Esophagus muscularis mucosa (tissue), 4 donors: Measurements from ENCODE around the gene PLCH2. TPM values are rescaled to one million over a fixed set of nuclear protein-coding genes. Genes with fewer than 3 reads are reported as not detected.
"Not testable (repeated sequence)": the region's sequence is repeated elsewhere in the genome, so short reads cannot be mapped to it uniquely, and the experiment has no call there.

Experiments used
- DNase-seq: peaks from one replicate; pipeline ENCODE4 v3.0.0-alpha.2; 2017; ENCODE audit errors: extremely low spot score
- H3K27ac ChIP-seq, 4 donors: fragments of 200-600 bp; sonication (generic); replicated peaks in 1 of 4; 1 replicate in 3 of 4; 2 replicates in 1 of 4; pipeline ENCODE4 v1.5.1; 2016 to 2019; ENCODE audit warnings: mild to moderate bottlenecking in 1 of 4
- H3K27me3 ChIP-seq, 4 donors: fragments of 200-600 bp; sonication (generic); one replicate each; pipeline versions ENCODE4 v1.5.1 to v1.6.0; 2016 to 2019
- H3K36me3 ChIP-seq, 4 donors: fragments of 200-600 bp; sonication (generic); one replicate each; pipeline ENCODE4 v1.5.1; 2016 to 2019
- H3K4me1 ChIP-seq, 4 donors: fragments of 200-600 bp; sonication (generic); one replicate each; pipeline ENCODE4 v1.5.1; 2016 to 2019
- H3K4me3 ChIP-seq, 4 donors: fragments of 200-600 bp; sonication (generic); 1 replicate in 2 of 4; 2 replicates in 2 of 4; pipeline ENCODE4 v1.5.1; 2016 to 2019; ENCODE audit warnings: mild to moderate bottlenecking in 4 of 4, moderate library complexity in 1 of 4
- H3K9me3 ChIP-seq, 4 donors: fragments of 200-600 bp; sonication (generic); 1 replicate in 3 of 4; 2 replicates in 1 of 4; pipeline ENCODE4 v1.5.1; 2016 to 2019
- EP300 ChIP-seq: sonication (generic); formaldehyde crosslinking; IDR thresholded peaks from one replicate; pipeline ENCODE4 v1.6.1; 2017; ENCODE audit warnings: antibody characterized with exemption
- POLR2A ChIP-seq: fragments of 450-650 bp; IDR thresholded peaks from one replicate; pipeline ENCODE4 v1.6.1; 2017; ENCODE audit warnings: antibody characterized with exemption, moderate library complexity, mild to moderate bottlenecking, low read depth
- POLR2AphosphoS5 ChIP-seq, 2 donors: sonication (generic); formaldehyde crosslinking; IDR thresholded peaks; one replicate each; pipeline ENCODE4 v1.6.1; 2017; ENCODE audit warnings: antibody characterized with exemption in 2 of 2
- WGBS: methylation state at CpG from one replicate; pipeline ENCODE4 v1.1.5; 2018; 5-methylcytosine and 5-hydroxymethylcytosine counted together
- intact Hi-C: fragments of 100-400 bp; cut with DNase I; formaldehyde crosslinking; loops from one replicate; pipeline ENCODE4 v1.15.1; 2023
- total RNA-seq, 4 donors: library from RNA; depleted of rRNA; stranded (reverse); fragments of >200 nt; gene quantifications; one replicate each; pipeline versions ENCODE4 v1.1.0 to v1.2.1, GENCODE V29; 2016
- TF ChIP-seq, protein P1 (sequence below), 3 experiments: fragments of 200-600 bp in 2 of 3; fragments of 450-650 bp in 1 of 3; sonication (generic) in 2 of 3; IDR thresholded peaks; one replicate each; pipeline ENCODE4 v1.5.1; 2017 to 2019; ENCODE audit warnings: antibody characterized with exemption in 3 of 3, mild to moderate bottlenecking in 2 of 3, moderate library complexity in 1 of 3

Gene PLCH2
- total RNA-seq, 4 donors from 2014 or later: 0.06 to 0.42 (median 0.26) TPM

GRCh38 chr1:2455757-2456156, 20.3 kb upstream of the PLCH2 start:
- intact Hi-C loops: no loop called here
- DNase-seq: no peak
- TF ChIP-seq, protein P1, sequence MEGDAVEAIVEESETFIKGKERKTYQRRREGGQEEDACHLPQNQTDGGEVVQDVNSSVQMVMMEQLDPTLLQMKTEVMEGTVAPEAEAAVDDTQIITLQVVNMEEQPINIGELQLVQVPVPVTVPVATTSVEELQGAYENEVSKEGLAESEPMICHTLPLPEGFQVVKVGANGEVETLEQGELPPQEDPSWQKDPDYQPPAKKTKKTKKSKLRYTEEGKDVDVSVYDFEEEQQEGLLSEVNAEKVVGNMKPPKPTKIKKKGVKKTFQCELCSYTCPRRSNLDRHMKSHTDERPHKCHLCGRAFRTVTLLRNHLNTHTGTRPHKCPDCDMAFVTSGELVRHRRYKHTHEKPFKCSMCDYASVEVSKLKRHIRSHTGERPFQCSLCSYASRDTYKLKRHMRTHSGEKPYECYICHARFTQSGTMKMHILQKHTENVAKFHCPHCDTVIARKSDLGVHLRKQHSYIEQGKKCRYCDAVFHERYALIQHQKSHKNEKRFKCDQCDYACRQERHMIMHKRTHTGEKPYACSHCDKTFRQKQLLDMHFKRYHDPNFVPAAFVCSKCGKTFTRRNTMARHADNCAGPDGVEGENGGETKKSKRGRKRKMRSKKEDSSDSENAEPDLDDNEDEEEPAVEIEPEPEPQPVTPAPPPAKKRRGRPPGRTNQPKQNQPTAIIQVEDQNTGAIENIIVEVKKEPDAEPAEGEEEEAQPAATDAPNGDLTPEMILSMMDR (IDR thresholded peaks at IDR 0.05): no peak
- no peak for TF ChIP-seq EP300
- TF ChIP-seq POLR2A: no peak
- TF ChIP-seq POLR2AphosphoS5 (IDR thresholded peaks at IDR 0.05): no peak
- 74% methylated on average over 21 of the region's 21 CpGs for whole genome bisulfite sequencing
- Histone ChIP-seq H3K9me3 (no peaks in the 10 kb centered on the region), H3K4me1 (peaks cover 0 to 5% (median 2%) of the 10 kb centered on the region in 4 donors), H3K27me3 (peaks cover 0 to 95% (median 12%) of the 10 kb centered on the region in 4 donors), H3K4me3 (no peak overlapping the region), H3K36me3 (no peaks in the 10 kb centered on the region), H3K27ac (no peak overlapping the region)

GRCh38 chr1:2457444-2457843, 18.6 kb upstream of the PLCH2 start:
- H3K27me3 ChIP-seq: peaks cover 0 to 95% (median 12%) of the 10 kb centered on the region in 4 donors
- no peaks in the 10 kb centered on the region for H3K36me3 ChIP-seq
- no peak for DNase-seq
- H3K9me3 ChIP-seq: no peaks in the 10 kb centered on the region
- intact Hi-C loops: no loop called here
- TF ChIP-seq EP300 (no peak), POLR2AphosphoS5 (IDR thresholded peaks at IDR 0.05) (no peak), POLR2A (no peak)
- TF ChIP-seq, protein P1 (IDR thresholded peaks at IDR 0.05): no peak
- no peak overlapping the region for H3K27ac ChIP-seq
- 69% methylated on average over 7 of the region's 17 CpGs for WGBS
- peaks cover 0 to 5% (median 2%) of the 10 kb centered on the region in 4 donors for H3K4me1 ChIP-seq
- no peak overlapping the region for H3K4me3 ChIP-seq

DNA sequence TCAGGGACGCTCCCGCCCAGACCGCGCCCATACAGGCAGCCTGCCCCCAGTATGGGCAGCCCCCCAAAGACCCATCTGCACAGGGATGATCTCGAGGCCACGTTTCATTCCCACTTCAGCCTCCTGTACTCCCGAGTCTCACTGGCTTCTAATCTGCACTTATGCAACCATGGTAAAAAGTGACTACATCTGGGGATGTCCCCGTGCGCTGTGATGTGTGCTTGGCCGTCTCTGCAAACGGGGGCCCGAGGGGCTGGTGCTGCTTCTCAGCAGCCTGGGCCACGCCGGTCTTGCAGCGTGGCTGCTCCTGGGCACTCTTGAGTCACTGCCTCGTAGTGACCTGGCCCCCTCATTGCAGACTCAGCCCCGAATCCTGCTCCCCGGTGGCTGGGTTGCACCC, 17.4 kb upstream of the PLCH2 start:
- intact Hi-C loops: no loop called here
- no peaks in the 10 kb centered on the region for H3K9me3 ChIP-seq
- H3K4me3 ChIP-seq: no peak overlapping the region
- no peaks in the 10 kb centered on the region for H3K36me3 ChIP-seq
- no peak for DNase-seq
- WGBS: 84% methylated on average over 18 of the region's 18 CpGs
- peaks cover 0 to 95% (median 14%) of the 10 kb centered on the region in 4 donors for H3K27me3 ChIP-seq
- TF ChIP-seq POLR2AphosphoS5 (IDR thresholded peaks at IDR 0.05) (no peak), POLR2A (no peak)
- TF ChIP-seq, protein P1 (IDR thresholded peaks at IDR 0.05): no peak
- H3K4me1 ChIP-seq: peaks cover 0 to 5% (median 2%) of the 10 kb centered on the region in 4 donors
- H3K27ac ChIP-seq: no peak overlapping the region

DNA sequence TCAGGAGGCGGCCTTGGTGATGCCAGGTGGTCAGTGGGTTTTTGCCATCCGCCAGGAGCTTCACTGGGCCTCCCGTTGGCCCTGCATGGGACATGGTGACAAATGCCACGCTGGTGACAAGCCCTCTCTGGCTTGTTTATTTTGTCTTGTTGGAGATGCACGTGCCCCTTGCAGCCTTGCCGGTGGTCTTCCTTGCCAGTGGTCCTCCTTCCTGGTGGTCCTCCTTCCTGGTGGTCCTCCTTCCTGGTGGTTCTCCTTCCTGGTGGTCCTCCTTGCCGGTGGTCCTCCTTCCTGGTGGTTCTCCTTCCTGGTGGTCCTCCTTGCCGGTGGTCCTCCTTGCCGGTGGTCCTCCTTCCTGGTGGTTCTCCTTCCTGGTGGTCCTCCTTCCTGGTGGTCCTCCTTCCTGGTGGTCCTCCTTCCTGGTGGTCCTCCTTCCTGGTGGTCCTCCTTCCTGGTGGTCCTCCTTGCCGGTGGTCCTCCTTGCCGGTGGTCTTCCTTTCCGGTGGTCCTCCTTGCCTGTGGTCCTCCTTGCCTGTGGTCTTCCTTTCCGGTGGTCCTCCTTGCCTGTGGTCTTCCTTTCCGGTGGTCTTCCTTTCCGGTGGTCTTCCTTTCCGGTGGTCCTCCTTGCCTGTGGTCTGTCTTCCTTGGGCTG, 16.9 kb upstream of the PLCH2 start:
- H3K4me1 ChIP-seq, H3K36me3 ChIP-seq, H3K27ac ChIP-seq, H3K9me3 ChIP-seq, DNase-seq, H3K4me3 ChIP-seq, intact Hi-C loops: not testable (repeated sequence)
- WGBS: 77% methylated on average over 15 of the region's 16 CpGs
- H3K27me3 ChIP-seq: peaks cover 0 to 95% (median 15%) of the 10 kb centered on the region in 4 donors

GRCh38 chr1:2459757-2460156, 16.3 kb upstream of the PLCH2 start:
- peaks cover 0 to 5% (median 2%) of the 10 kb centered on the region in 4 donors for H3K4me1 ChIP-seq
- H3K4me3 ChIP-seq: no peak overlapping the region
- DNase-seq: no peak
- intact Hi-C loops: no loop called here
- H3K9me3 ChIP-seq: no peaks in the 10 kb centered on the region
- 34% methylated on average over 9 of the region's 23 CpGs for WGBS
- TF ChIP-seq POLR2A: no peak
- TF ChIP-seq, protein P1 (IDR thresholded peaks at IDR 0.05): no peak
- TF ChIP-seq POLR2AphosphoS5 (IDR thresholded peaks at IDR 0.05): no peak
- no peaks in the 10 kb centered on the region for H3K36me3 ChIP-seq
- H3K27ac ChIP-seq: no peak overlapping the region
- H3K27me3 ChIP-seq: peaks cover 0 to 95% (median 14%) of the 10 kb centered on the region in 4 donors
